ENCODE results near the gene TOGARAM2. TPM values are rescaled to one million over a fixed set of nuclear protein-coding genes. Genes with fewer than 3 reads are reported as not detected.
A peak's percentile ranks its signal among the peaks of the same experiment; 100 is the strongest.

The TOGARAM2 gene
- total RNA-seq, 1 donor = 0.43 TPM

DNA sequence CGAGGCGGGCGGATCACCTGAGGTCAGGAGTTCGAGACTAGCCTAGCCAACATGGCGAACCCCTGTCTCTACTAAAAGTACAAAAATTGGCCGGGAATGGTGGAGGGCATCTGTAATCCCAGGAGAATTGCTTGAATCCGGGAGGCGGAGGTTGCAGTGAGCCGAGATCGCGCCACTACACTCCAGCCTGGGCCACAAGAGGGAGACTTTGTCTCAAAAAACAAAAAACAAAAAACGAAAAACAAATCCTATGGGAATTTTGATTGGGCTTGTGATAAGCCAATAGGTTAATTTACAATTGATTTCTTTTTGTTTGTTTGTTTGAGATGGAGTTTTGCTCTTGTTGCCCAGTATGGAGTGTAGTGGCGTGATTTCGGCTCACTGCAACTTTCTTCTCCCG is 24.2 kb upstream of the TOGARAM2 start:
- DNase-seq (ENCODE audit: low read depth) = peak; percentile 31
- TF ChIP-seq, protein P1, sequence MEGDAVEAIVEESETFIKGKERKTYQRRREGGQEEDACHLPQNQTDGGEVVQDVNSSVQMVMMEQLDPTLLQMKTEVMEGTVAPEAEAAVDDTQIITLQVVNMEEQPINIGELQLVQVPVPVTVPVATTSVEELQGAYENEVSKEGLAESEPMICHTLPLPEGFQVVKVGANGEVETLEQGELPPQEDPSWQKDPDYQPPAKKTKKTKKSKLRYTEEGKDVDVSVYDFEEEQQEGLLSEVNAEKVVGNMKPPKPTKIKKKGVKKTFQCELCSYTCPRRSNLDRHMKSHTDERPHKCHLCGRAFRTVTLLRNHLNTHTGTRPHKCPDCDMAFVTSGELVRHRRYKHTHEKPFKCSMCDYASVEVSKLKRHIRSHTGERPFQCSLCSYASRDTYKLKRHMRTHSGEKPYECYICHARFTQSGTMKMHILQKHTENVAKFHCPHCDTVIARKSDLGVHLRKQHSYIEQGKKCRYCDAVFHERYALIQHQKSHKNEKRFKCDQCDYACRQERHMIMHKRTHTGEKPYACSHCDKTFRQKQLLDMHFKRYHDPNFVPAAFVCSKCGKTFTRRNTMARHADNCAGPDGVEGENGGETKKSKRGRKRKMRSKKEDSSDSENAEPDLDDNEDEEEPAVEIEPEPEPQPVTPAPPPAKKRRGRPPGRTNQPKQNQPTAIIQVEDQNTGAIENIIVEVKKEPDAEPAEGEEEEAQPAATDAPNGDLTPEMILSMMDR (IDR thresholded peaks at IDR 0.05; ENCODE audit: insufficient read depth, low read depth, low read length) = peak; percentile 53
- H3K4me3 ChIP-seq (ENCODE audit: low read depth, low read length) = peak overlapping the region; percentile 29

DNA sequence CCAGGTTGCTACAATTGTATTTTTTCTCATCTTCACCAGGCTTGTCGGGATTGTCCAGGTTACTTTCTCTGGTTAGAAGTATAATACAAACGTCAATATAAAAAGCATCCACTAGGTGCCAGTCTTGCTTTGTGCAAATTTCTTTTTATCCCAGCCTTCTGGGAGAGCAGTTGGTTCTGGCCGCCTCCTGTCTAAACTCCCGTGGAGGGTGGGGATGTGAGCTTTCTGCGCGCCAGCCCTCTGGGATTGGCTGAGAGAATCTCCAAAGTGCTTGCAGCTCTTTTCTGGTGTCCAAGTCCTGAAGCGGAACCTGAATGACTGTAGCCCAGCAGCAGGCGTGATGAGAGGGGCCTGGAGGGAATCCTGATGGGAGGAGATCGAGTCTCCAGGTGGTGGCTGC is 22.4 kb upstream of the TOGARAM2 start:
- DNase-seq (ENCODE audit: low read depth) = peak; percentile 79
- H3K4me3 ChIP-seq (ENCODE audit: low read depth, low read length) = no peak overlapping the region
- TF ChIP-seq, protein P1 (IDR thresholded peaks at IDR 0.05; ENCODE audit: insufficient read depth, low read depth, low read length) = peak; percentile 64

DNA sequence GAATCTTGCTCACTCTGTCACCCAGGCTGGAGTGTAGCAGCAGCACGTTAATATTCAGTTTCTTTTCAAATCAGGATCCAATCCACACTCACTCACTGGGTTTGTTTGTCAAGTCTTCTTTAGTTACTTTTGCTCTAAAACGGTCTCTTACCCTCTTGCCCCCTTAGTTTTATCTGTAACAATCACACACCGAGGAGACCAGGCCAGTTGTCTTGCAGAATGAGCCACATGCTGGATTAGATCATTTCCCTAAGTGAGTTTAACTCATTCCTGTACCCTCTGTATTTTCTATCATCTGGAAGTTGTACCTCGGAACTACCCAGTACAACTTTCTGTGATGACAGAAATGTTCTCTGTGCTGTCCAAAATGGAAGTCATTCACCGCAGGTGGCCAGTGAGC is 20.7 kb upstream of the TOGARAM2 start:
- DNase-seq (ENCODE audit: low read depth) = no peak
- TF ChIP-seq, protein P1 (IDR thresholded peaks at IDR 0.05; ENCODE audit: insufficient read depth, low read depth, low read length) = no peak

DNA sequence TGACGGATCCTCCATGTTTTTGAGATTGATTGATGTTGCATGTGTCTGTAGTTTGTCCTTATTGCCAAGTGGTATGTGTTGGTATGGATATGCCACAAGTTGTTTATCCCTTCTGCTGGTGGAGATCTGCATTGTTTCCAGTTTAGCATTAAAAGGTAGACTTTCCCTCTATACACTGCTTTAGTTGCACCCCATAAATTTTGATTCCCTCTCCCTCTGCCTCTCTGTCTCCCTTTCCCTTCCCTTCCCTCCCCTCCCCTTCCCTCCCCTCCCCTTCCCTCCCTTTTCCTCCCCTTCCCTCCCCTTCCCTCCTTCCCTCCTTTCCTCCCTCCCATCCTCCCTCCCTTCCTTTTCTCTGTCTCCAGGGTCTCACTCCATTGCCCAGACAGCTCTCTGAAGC is 18.6 kb upstream of the TOGARAM2 start:
- TF ChIP-seq, protein P1 (IDR thresholded peaks at IDR 0.05; ENCODE audit: insufficient read depth, low read depth, low read length) = no peak
- no peak for DNase-seq (ENCODE audit: low read depth)
- H3K4me3 ChIP-seq (ENCODE audit: low read depth, low read length) = no peak overlapping the region

More for the DNA sequence above, 20.7 kb upstream of the TOGARAM2 start:
- H3K4me3 ChIP-seq (ENCODE audit: low read depth, low read length) = no peak overlapping the region

DNA sequence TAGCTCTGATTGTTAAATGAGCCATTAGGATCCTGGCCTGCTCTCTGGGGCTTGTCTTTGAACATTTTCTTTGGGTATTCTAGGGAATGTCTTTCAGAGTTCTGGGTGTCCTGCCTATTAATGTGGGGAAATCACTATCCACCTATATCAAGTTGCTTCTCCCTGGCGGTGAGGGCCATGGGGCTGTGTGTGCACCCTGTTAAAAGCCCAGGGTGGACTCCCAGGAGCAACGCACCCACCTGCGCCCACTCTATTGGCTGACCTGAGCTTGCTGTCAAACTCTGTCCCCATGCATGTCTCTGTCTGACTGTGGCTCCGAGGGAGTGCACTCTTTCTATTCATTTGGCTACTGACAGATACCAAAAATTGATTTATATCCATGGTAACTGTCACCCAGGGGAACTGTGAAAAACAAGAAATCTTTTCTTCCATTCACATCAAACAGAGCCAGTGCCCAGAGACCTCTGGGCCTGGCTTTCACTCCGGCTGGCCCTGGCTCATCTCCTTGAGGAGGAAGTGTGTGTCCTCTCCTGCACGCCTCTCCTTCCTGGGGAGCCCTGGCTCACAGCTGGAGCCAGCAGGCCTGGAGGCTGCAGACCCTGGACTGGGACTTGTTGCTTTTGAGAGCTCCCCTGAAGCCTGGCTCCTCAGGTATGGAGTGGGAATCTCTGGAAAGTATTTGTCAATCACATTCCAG is 10.5 kb upstream of the TOGARAM2 start:
- H3K4me3 ChIP-seq (ENCODE audit: low read depth, low read length) = no peak overlapping the region
- DNase-seq (ENCODE audit: low read depth) = no peak
- TF ChIP-seq, protein P1 (IDR thresholded peaks at IDR 0.05; ENCODE audit: insufficient read depth, low read depth, low read length) = no peak

DNA sequence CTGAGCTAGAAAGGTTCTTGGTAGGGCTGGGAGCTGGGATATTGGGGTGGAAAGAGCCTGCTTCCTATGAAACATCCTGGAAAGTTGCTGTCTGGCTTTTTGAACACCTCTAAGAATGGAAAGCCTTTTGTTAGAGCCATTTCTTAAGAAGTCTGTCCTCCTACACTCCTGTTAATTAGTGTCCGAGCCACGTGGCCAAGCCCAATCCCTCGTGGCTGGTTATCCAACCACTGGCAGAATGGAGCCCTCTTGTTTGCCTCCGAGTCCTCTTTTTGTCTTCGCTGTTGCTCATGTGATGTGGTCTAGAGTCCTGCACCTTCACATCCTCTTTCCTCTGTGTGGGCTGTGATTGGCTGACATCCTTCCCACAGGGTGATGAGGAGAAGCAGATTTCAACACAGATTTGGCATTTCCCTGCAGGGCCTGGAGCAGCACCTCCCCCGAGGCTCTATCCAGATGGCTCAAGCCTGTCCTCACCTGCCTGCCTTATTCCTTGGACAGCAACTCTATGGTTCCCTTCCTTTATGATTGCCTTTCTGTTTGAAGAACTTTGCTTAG is 8.2 kb upstream of the TOGARAM2 start:
- no peak for DNase-seq (ENCODE audit: low read depth)
- no peak overlapping the region for H3K4me3 ChIP-seq (ENCODE audit: low read depth, low read length)
- TF ChIP-seq, protein P1 (IDR thresholded peaks at IDR 0.05; ENCODE audit: insufficient read depth, low read depth, low read length) = no peak
